Panc1 (cell line): ENCODE measurements around the gene BRD9.

Experiments used
- TF ChIP-seq, protein P1 (sequence below): fragments of 450-650 bp; IDR thresholded peaks from 2 replicates; pipeline ENCODE4 v1.5.1; 2017; ENCODE audit warnings: mild to moderate bottlenecking
- TF ChIP-seq, protein P2 (sequence below), 2 experiments: IDR thresholded peaks; 2 replicates each; pipeline ENCODE4 v1.6.1; 2011 to 2012; ENCODE audit warnings: low read depth in 2 of 2, control low read depth in 1 of 2, low read length in 1 of 2, mild to moderate bottlenecking in 1 of 2, moderate library complexity in 1 of 2; ENCODE audit not compliant: insufficient read depth in 1 of 2

DNA sequence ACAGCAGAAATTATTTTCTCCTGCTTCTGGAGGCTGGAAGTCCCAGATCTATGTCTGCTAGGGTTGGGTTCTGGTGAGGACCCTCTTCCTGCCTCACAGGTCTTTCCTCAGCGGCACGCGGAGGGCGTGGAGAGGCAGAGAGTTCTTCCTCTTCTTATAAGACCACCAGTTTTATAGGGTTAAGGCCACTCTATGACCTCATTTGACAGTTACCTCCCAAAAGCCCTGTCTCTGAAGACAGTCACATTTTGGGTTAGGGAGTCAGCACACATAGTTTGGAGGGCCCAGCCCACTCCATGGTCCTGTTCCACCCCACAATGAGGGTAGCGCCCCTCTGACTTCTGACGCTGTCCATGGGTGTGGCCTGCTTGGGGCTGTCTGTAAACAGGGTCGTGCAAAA lies 46.8 kb upstream of the BRD9 start:
- TF ChIP-seq, protein P1, sequence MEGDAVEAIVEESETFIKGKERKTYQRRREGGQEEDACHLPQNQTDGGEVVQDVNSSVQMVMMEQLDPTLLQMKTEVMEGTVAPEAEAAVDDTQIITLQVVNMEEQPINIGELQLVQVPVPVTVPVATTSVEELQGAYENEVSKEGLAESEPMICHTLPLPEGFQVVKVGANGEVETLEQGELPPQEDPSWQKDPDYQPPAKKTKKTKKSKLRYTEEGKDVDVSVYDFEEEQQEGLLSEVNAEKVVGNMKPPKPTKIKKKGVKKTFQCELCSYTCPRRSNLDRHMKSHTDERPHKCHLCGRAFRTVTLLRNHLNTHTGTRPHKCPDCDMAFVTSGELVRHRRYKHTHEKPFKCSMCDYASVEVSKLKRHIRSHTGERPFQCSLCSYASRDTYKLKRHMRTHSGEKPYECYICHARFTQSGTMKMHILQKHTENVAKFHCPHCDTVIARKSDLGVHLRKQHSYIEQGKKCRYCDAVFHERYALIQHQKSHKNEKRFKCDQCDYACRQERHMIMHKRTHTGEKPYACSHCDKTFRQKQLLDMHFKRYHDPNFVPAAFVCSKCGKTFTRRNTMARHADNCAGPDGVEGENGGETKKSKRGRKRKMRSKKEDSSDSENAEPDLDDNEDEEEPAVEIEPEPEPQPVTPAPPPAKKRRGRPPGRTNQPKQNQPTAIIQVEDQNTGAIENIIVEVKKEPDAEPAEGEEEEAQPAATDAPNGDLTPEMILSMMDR, result no peak
- TF ChIP-seq, protein P2, sequence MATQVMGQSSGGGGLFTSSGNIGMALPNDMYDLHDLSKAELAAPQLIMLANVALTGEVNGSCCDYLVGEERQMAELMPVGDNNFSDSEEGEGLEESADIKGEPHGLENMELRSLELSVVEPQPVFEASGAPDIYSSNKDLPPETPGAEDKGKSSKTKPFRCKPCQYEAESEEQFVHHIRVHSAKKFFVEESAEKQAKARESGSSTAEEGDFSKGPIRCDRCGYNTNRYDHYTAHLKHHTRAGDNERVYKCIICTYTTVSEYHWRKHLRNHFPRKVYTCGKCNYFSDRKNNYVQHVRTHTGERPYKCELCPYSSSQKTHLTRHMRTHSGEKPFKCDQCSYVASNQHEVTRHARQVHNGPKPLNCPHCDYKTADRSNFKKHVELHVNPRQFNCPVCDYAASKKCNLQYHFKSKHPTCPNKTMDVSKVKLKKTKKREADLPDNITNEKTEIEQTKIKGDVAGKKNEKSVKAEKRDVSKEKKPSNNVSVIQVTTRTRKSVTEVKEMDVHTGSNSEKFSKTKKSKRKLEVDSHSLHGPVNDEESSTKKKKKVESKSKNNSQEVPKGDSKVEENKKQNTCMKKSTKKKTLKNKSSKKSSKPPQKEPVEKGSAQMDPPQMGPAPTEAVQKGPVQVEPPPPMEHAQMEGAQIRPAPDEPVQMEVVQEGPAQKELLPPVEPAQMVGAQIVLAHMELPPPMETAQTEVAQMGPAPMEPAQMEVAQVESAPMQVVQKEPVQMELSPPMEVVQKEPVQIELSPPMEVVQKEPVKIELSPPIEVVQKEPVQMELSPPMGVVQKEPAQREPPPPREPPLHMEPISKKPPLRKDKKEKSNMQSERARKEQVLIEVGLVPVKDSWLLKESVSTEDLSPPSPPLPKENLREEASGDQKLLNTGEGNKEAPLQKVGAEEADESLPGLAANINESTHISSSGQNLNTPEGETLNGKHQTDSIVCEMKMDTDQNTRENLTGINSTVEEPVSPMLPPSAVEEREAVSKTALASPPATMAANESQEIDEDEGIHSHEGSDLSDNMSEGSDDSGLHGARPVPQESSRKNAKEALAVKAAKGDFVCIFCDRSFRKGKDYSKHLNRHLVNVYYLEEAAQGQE (IDR thresholded peaks at IDR 0.05; ENCODE audit: insufficient read depth in 1 of 2, low read depth in 2 of 2, low read length in 1 of 2), result no peak
